Right atrium auricular region (tissue), 2 donors: ENCODE results near the gene TOE1. TPM values are rescaled to one million over a fixed set of nuclear protein-coding genes. Genes with fewer than 3 reads are reported as not detected.

Source experiments
- DNase-seq: peaks from one replicate; pipeline ENCODE4 v3.0.0-alpha.2; 2019; ENCODE audit warnings: low spot score
- H3K27ac ChIP-seq, 2 donors: fragments of 200-600 bp; sonication (generic); 1 replicate in 1 of 2; 2 replicates in 1 of 2; pipeline ENCODE4 v1.5.1; 2016 to 2019
- H3K27me3 ChIP-seq, 2 donors: fragments of 200-600 bp; sonication (generic); one replicate each; pipeline versions ENCODE4 v1.5.1 to v1.6.0; 2017 to 2019
- H3K36me3 ChIP-seq: fragments of 200-600 bp; sonication (generic); one replicate; pipeline ENCODE4 v1.5.1; 2016
- H3K4me1 ChIP-seq, 2 donors: fragments of 200-600 bp; sonication (generic); one replicate each; pipeline versions ENCODE4 v1.5.1 to v1.6.0; 2017 to 2019
- H3K4me3 ChIP-seq, 2 donors: fragments of 200-600 bp; sonication (generic); 1 replicate in 1 of 2; 2 replicates in 1 of 2; pipeline ENCODE4 v1.5.1; 2017 to 2019; ENCODE audit warnings: mild to moderate bottlenecking in 1 of 2, moderate library complexity in 1 of 2
- H3K9me3 ChIP-seq, 2 donors: fragments of 200-600 bp; sonication (generic); one replicate each; pipeline ENCODE4 v1.5.1; 2019
- total RNA-seq, 2 donors: library from RNA; depleted of rRNA; stranded (reverse); fragments of >200 nt; gene quantifications; one replicate each; pipeline ENCODE4 v1.1.0, GENCODE V29; 2016
- TF ChIP-seq, protein P1 (sequence below), 2 donors: fragments of 200-600 bp; sonication (generic); IDR thresholded peaks; one replicate each; pipeline ENCODE4 v1.5.1; 2019; ENCODE audit warnings: antibody characterized with exemption in 2 of 2

TOE1 gene
- total RNA-seq, 2 donors from 2014 or later, result 5.4 to 6.8 TPM

DNA sequence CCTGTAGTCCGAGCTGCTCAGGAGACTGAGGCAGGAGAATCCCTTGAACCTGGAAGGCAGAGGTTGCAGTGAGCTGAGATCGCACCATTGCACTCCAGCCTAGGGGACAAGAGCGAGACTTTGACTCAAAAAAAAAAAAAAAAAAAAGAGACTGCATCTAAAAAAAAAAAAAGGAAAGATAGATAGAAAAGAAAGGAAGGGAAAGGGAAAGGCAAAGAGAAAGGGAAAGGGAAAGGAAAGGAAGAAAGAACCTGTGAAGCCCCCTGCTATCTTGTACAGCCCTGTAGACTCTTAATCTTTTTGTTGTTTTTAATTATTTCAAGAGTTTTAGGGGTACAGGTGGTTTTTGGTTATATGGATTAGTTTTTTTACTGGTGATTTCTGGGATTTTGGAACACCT lies 46.2 kb downstream of the TOE1 start:
- TF ChIP-seq, protein P1, sequence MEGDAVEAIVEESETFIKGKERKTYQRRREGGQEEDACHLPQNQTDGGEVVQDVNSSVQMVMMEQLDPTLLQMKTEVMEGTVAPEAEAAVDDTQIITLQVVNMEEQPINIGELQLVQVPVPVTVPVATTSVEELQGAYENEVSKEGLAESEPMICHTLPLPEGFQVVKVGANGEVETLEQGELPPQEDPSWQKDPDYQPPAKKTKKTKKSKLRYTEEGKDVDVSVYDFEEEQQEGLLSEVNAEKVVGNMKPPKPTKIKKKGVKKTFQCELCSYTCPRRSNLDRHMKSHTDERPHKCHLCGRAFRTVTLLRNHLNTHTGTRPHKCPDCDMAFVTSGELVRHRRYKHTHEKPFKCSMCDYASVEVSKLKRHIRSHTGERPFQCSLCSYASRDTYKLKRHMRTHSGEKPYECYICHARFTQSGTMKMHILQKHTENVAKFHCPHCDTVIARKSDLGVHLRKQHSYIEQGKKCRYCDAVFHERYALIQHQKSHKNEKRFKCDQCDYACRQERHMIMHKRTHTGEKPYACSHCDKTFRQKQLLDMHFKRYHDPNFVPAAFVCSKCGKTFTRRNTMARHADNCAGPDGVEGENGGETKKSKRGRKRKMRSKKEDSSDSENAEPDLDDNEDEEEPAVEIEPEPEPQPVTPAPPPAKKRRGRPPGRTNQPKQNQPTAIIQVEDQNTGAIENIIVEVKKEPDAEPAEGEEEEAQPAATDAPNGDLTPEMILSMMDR (IDR thresholded peaks at IDR 0.05), result no peak
- Histone ChIP-seq H3K4me1 (no peaks in the 10 kb centered on the region), H3K9me3 (no peaks in the 10 kb centered on the region), H3K4me3 (no peak overlapping the region), H3K27ac (no peak overlapping the region), H3K27me3 (no peaks in the 10 kb centered on the region), H3K36me3 (no peaks in the 10 kb centered on the region)
- no peak for DNase-seq

Other genes with a start within 250 kb of the TOE1 start
- 1 to 10 TPM; 1.2 to 1.7 TPM for gene ZSWIM5, start 133.6 kb upstream of the TOE1 start, total RNA-seq
- gene HPDL, start 13.3 kb upstream of the TOE1 start, total RNA-seq, result not detected
- gene MUTYH, start 270 bp downstream of the TOE1 start, total RNA-seq, result 10 to 100 TPM in 1 of 2 donors, 1 to 10 TPM in 1; 4.2 to 11.1 TPM
- gene TESK2, start 151.0 kb downstream of the TOE1 start, total RNA-seq, result 1 to 10 TPM; 2.8 to 3.5 TPM
- 1 to 10 TPM; 1.4 to 1.9 TPM for gene CCDC163, start 159.9 kb downstream of the TOE1 start, total RNA-seq
- 10 to 100 TPM in 1 of 2 donors, 1 to 10 TPM in 1; 9.8 to 13.7 TPM for gene MMACHC, start 160.1 kb downstream of the TOE1 start, total RNA-seq
- 100 to 1,000 TPM; 371 to 655 TPM for gene PRDX1, start 181.7 kb downstream of the TOE1 start, total RNA-seq
- gene AKR1A1, start 210.7 kb downstream of the TOE1 start, total RNA-seq, result 10 to 100 TPM; 47.2 to 53.3 TPM
- 10 to 100 TPM; 30.6 to 32.3 TPM for gene NASP, start 243.9 kb downstream of the TOE1 start, total RNA-seq